WERI-Rb-1 (cell line): ENCODE measurements around the gene NUDT4B.
"Not testable (repeated sequence)": the region's sequence is repeated elsewhere in the genome, so short reads cannot be mapped to it uniquely, and the experiment has no call there.

Experiments used
- DNase-seq: peaks from one replicate; pipeline ENCODE4 v3.0.0-alpha.2; 2020
- H3K27ac ChIP-seq: fragments of 250-450 bp; sonication (Bioruptor Pico); 2 replicates; pipeline ENCODE4 v1.5.1; 2020; ENCODE audit warnings: mild to moderate bottlenecking, moderate library complexity
- H3K27me3 ChIP-seq: fragments of 250-450 bp; sonication (Bioruptor Pico); 2 replicates; pipeline ENCODE4 v1.5.1; 2021; ENCODE audit warnings: mild to moderate bottlenecking, low read depth, moderate library complexity; ENCODE audit not compliant: insufficient read depth, severe bottlenecking
- H3K36me3 ChIP-seq: fragments of 250-450 bp; sonication (Bioruptor Pico); 2 replicates; pipeline ENCODE4 v1.5.1; 2020; ENCODE audit warnings: mild to moderate bottlenecking, moderate library complexity
- H3K4me3 ChIP-seq: 2 replicates; pipeline ENCODE4 v1.5.1; 2011; ENCODE audit warnings: low read depth, mild to moderate bottlenecking, control low read depth, low read length
- H3K9me3 ChIP-seq: fragments of 250-450 bp; sonication (Bioruptor Pico); 2 replicates; pipeline ENCODE4 v1.5.1; 2021; ENCODE audit warnings: mild to moderate bottlenecking, moderate library complexity; ENCODE audit not compliant: severe bottlenecking

NUDT4B gene

DNA sequence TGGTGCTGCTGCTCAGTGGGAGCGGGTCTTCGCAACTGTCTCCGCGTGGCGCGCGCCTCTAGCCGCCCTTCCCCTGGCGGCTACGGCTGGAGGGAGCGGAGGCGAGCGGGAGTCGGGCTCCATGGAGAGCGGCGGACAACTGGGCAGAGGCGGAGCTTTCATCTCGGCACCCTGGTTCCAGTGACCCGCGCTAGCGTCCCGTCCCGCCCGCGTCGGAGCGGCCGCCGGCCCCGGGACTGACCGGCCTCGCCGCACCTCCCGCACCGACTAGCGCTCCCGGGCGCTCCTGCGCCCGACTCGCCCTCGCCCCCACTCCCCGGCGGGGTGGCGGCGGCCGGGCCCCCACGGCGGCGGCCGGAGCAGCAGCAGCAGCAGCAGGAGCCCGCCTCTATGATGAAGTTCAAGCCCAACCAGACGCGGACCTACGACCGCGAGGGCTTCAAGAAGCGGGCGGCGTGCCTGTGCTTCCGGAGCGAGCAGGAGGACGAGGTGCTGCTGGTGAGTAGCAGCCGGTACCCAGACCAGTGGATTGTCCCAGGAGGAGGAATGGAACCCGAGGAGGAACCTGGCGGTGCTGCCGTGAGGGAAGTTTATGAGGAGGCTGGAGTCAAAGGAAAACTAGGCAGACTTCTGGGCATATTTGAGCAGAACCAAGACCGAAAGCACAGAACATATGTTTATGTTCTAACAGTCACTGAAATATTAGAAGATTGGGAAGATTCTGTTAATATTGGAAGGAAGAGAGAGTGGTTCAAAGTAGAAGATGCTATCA is at the start of gene NUDT4B:
TSS of gene NUDT4B (plus strand) at position 212 of the 772 bp plus-strand sequence. CDS start at position 391, 179 bp downstream.
- DNase-seq = not testable (repeated sequence)

DNA sequence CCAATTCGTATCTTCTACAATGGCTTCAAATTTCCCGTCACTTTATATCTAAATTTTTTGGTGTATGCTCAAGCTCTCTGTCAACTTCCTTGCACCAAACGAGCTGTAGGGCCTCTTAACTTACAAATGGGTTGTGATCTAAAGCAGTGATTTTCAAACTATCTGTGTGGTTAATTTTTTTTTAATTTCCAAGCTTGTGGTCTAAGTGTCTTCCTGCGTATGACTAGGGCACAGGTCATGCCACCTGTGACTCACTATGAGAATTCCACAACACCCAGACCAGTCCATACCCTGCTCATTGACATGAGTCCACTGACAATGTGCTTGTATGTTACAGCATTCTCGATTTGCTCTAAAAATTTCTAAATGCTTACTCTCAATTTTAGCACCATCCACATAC is 49.2 kb upstream of the NUDT4B start:
- DNase-seq, H3K27ac ChIP-seq, H3K9me3 ChIP-seq, H3K36me3 ChIP-seq, H3K4me3 ChIP-seq, H3K27me3 ChIP-seq: not testable (repeated sequence)

More for the DNA sequence above, at the start of gene NUDT4B:
- H3K9me3 ChIP-seq, H3K27me3 ChIP-seq, H3K36me3 ChIP-seq, H3K27ac ChIP-seq, H3K4me3 ChIP-seq: not testable (repeated sequence)

DNA sequence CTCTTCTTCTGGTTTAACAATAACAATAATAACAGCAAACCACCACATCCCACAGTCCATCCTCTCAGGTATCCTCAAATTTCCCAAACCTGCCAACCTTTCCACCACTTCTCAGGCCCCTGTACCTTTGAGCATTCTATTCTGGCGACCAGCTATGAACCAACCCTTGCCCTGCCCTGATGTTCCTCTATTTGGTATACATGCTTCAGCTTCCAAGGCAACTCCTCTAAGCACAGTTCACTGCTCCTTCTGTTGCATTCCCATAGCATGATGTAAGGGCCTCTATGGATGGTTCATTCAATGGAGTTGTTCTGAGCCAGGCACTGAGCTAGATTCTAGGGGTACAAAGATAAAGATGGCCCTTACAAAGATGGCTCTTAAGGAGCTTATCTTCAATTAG is 46.3 kb upstream of the NUDT4B start:
- H3K9me3 ChIP-seq, H3K27me3 ChIP-seq, H3K36me3 ChIP-seq, H3K4me3 ChIP-seq, DNase-seq, H3K27ac ChIP-seq: not testable (repeated sequence)

DNA sequence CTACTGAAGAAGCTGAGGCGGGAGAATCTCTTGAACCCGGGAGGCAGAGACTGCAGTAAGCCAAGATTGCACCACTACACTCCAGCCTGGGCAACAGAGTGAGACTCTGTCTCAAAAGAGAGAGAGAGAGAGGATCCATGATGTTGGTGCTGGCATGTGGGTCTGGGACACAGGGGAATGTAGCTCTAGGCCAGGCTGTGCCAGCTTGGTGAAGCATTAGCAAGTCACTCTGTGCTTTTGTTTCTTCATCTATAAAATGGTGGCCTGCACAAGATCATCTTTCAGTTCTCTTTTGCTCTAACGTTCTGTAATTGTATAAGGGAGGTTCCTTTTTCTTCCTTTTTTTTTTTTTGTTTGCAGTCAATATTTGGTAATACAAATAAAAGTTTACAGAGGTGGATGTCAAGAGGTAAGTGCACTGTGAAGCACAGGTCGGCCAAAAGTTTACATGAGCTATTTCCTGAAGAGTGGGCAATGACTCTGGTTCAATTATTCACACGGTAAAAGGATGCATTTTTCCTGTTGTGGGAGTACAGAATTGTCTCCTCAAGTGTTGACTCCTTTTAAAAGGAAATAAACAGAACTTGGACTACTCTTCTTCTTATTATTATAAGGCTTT is 44.5 kb upstream of the NUDT4B start:
- not testable (repeated sequence) for H3K9me3 ChIP-seq, H3K27ac ChIP-seq, DNase-seq, H3K27me3 ChIP-seq, H3K36me3 ChIP-seq, H3K4me3 ChIP-seq

DNA sequence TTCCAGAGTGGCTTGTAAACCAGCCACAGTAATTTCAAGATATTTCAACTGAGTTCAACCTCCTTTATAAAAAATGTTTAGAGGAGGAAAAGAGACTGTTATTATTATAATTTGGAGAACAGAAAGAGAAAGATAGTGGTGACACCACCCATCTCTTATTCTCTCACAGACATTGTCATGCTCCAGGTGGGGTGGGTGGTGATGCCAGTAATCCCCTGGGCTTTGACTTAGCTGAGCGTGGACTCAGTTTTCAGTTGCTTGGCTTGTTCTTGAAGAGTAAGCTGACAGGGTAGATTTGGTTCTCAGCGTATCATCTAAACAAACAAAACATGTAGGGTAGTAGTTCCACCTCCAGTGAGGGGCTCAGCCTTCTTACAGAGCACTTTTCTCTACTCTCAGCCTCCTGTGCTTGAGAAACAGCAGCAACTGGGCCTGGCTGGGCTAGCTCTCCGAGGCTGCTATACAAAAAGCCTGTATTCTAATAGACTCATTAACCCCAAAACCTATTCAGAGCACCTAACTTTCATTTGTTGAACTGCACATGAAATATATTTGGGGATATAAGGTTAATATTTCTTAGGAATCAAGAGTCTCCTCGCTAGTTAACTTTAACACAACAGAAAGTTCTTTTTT is 43.1 kb upstream of the NUDT4B start:
- not testable (repeated sequence) for H3K27me3 ChIP-seq

DNA sequence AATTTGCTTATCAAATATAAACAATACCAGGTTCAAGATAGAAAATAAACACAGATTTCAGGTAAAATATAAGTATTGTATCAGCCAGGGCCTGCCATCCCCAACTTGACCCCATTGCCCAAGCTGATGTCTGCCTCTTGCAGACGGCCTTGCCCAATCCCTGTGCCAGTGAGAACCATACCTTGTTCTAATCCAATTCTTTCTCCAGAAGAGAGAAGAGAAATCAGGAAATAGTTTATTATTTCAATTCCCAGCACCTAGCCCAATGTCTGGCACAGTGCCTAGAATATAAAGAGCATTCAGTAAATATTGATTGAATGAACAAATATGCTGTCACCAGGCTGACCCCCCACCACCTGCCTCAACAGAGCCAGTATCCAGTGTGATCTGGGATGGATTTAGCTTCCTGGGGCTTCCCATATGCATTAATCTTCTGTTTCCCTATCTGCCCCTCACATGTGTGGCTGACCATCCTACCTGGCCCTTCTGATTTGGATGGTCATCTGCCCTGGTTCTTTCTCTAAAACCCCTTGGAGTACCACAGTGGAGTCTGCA is 39.7 kb upstream of the NUDT4B start:
- DNase-seq, H3K9me3 ChIP-seq, H3K27ac ChIP-seq, H3K36me3 ChIP-seq, H3K4me3 ChIP-seq, H3K27me3 ChIP-seq: not testable (repeated sequence)

More for the DNA sequence above, 43.1 kb upstream of the NUDT4B start:
- H3K4me3 ChIP-seq, H3K9me3 ChIP-seq, DNase-seq, H3K27ac ChIP-seq, H3K36me3 ChIP-seq: not testable (repeated sequence)

DNA sequence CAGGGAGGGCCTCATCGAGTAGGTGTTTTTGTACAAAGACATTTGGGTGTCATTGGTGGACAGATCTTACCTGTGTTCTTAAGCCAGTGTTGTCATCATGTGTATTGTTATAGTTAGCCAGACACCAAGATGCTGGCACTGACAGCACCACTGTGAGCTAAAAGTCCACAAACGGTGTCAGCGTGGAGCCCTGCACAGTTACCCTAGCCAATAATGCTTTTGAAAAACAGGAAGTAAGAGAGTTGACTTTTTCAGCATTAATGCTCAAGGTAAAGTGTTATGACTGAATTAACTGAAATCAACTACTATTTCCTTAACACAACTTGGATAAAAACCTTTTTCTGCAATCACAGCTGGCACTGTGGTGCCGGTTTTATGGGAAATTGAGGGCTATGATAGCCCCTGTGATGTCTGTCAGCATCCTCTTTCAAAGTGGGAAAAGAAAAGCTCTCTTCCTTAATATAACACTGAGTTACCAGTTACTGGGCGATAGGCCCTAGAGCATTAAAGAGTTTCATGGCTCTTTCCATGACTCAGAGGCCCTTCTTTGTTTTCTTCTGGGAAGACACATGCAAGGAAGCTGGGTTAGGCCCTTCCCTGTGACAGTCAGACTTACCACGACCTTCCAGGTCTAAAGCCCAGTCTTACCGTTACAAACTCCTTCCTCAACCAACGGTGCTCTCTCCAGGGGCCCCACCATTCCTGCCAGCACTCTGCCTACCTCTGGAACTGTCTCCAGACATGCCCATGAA is 37.6 kb upstream of the NUDT4B start:
- DNase-seq = not testable (repeated sequence)

DNA sequence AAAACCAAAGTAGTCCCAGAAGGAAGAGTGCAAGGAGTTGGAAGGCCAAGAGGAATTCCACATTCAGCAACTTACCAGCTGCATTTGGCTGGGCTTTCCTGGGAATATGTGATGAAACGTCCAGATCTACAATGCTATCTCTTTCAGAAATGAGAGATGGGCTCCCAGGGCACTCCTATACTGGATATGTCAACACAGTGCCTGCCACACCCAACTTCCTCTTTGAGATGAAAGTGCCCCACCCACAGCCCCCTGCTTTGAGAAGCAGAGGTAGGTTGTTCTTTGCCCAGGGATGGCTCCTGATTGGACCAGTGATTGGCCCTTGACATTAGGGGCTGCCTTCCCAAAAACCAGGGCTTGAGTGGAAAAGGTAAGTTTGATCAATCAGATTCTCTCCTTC is 36.2 kb upstream of the NUDT4B start:
- H3K36me3 ChIP-seq, DNase-seq, H3K27me3 ChIP-seq, H3K4me3 ChIP-seq, H3K27ac ChIP-seq, H3K9me3 ChIP-seq: not testable (repeated sequence)

More for the DNA sequence above, 37.6 kb upstream of the NUDT4B start:
- not testable (repeated sequence) for H3K27ac ChIP-seq, H3K36me3 ChIP-seq, H3K4me3 ChIP-seq, H3K9me3 ChIP-seq, H3K27me3 ChIP-seq

DNA sequence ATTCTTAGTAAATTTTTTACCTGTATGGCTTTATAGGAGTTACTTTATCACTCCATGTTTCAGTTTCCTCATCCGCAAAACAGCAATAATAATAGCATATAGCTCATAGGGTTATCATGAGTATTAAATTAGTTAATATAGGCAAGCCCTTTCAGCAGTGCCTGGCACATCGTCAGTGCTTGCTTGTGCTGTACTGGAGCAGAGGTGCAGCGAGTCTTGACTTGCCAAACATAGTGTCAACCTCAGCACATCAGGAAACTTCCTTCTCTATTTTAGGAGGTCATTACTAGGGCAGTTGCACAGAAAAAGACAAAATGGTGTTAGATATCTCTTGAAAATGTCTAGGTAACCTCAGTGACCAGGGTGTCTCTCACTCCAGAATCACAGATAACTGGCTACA is 33.1 kb upstream of the NUDT4B start:
- not testable (repeated sequence) for H3K9me3 ChIP-seq, DNase-seq, H3K4me3 ChIP-seq, H3K27ac ChIP-seq, H3K27me3 ChIP-seq, H3K36me3 ChIP-seq

DNA sequence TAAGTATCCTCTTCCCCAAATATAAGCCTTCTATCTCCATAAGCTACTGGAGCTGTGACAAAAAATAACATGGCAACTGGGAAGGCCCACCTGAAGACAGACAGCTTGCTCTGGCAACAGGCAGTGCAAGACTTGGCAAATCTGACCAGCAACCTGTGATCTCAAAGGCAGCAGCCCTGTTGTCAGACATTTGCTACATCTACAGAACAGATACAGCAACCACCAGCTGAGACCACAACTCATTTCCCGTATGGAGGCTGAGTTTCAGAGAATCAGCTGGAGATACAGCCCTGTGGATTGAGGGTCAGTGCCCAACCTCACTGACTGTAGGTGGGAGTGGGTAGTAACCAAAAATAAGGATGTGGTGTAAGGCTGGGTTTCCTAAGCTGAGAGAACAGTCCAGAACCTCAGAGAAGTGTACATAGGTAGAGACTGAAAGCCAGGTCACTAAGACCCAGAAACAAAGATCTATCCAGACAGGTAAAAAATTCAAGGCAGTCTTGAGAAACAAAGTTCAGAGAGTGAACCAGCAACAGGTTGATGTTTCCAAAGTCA is 31.5 kb upstream of the NUDT4B start:
- H3K36me3 ChIP-seq, H3K4me3 ChIP-seq, H3K27ac ChIP-seq, H3K9me3 ChIP-seq, DNase-seq, H3K27me3 ChIP-seq: not testable (repeated sequence)

DNA sequence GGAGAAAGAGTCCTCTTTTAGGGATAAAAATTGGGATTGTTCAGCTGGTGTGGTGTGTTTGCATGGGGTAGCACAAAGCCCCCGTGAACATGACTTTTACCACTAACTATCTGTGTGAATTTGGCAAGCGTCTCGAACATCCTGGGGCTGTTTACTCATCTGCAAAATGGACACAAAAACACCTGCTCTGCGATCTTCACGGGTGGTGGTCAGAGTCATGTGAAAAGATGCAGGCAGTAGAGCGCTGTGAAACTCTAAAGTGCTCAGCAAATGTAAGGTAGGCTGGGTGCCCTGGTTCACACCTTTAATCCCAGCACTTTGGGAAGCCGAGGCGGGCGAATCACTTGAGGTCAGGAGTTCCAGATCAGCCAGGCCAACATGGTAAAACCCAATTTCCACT is 27.7 kb upstream of the NUDT4B start:
- H3K27ac ChIP-seq, H3K9me3 ChIP-seq, DNase-seq, H3K4me3 ChIP-seq, H3K27me3 ChIP-seq, H3K36me3 ChIP-seq: not testable (repeated sequence)

DNA sequence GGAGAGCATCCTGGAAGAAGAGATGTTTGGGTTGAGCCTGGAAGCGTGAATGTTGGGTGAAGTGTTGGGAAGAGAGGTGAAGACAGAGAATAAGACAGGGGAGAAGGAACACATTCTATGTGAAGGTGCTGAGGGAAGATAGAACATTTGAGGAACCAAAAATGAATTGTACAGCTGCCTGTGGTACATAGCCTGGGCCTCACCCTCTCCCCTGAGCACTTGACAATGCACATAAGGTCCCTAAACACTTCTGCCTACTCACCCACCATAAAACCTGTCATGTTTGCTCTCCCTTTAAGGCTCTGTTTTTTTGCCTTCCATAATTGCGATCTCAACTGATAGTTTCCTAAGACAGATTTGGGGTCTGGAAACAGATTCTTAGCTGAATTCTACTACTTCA is 25.8 kb upstream of the NUDT4B start:
- not testable (repeated sequence) for H3K27me3 ChIP-seq, H3K4me3 ChIP-seq, H3K36me3 ChIP-seq, DNase-seq, H3K9me3 ChIP-seq, H3K27ac ChIP-seq

DNA sequence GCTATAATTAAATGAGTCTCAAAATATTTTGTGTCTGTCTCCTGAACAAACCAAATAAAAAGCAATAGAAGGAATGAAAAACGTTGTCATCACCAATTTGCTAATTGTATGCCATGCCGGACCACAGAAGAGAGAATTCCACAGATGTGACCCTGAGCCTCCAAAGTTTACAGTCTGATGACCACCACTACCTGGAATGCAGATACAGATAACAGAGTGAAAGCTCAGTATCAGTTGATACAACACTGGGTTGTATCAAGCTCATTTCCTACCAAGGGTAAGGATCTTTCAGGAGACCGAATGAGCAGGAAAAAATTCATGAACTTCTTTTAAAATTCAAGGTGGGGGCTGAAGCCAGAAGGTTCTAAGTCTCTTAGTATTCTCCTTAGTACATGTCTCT is 25.1 kb upstream of the NUDT4B start:
- H3K27me3 ChIP-seq, H3K9me3 ChIP-seq, H3K36me3 ChIP-seq, H3K27ac ChIP-seq, DNase-seq, H3K4me3 ChIP-seq: not testable (repeated sequence)

DNA sequence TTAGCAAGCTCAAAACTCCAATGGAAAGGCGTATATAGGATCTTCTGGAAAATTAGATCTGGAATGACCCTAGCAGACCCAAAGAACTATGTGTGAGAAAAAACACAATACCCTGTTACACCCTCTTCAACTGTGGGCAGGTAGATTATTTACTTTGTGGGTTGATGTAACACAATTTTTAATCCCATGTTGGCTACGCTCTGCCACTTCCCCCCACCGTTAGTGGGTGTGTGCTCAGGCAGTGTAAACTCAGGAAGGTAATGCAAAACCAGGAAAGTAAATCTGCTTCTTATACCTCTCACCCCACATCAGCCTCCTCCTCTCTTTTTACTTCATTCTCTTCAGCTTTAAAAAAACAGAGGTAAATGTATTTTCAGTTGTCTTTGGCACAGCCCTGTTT is 23.7 kb upstream of the NUDT4B start:
- H3K4me3 ChIP-seq, DNase-seq, H3K9me3 ChIP-seq, H3K36me3 ChIP-seq, H3K27me3 ChIP-seq, H3K27ac ChIP-seq: not testable (repeated sequence)
